GM12878 (cell line): ENCODE measurements around the gene CAVIN1. TPM values are rescaled to one million over a fixed set of nuclear protein-coding genes. Genes with fewer than 3 reads are reported as not detected.

ENCODE experiments used
- ATAC-seq: fragments of 200-7000 bp; cut with Tn5 transposase; 3 replicates; pipeline ENCODE4 v1.9.1; 2020; ENCODE audit warnings: mild to moderate bottlenecking, moderate library complexity
- BruUV-seq: library from RNA; stranded (reverse); fragments of 400-500 nt; replicated peaks from 2 replicates; lab custom pipeline; 2021; lab: Mats Ljungman, UMichigan
- CTCF ChIA-PET: fragments of 300-600 bp; sonication (Branson Sonifier 250); formaldehyde crosslinking; extraction: SDS; loops from one replicate; lab custom pipeline; 2021; ENCODE audit warnings: inconsistent platforms; lab: Yijun Ruan, JAX
- POLR2A ChIA-PET: fragments of 350-600 bp; formaldehyde crosslinking; extraction: SDS; loops from one replicate; lab custom pipeline; 2021; ENCODE audit warnings: inconsistent platforms; lab: Charles Lee
- RAD21 ChIA-PET: fragments of 300-600 bp; sonication (Branson Sonifier 250); formaldehyde crosslinking; loops from one replicate; lab custom pipeline; 2023; ENCODE audit warnings: antibody characterized with exemption; ENCODE audit not compliant: unreplicated experiment; lab: Charles Lee
- SMC1A ChIA-PET: fragments of 300-600 bp; sonication (Branson Sonifier 250); formaldehyde crosslinking; loops from one replicate; lab custom pipeline; 2023; ENCODE audit not compliant: unreplicated experiment, uncharacterized antibody; lab: Charles Lee
- DNase-seq: peaks from one replicate; pipeline ENCODE4 v3.0.0-alpha.2; 2011; ENCODE audit warnings: low read depth, low spot score
- FAIRE-seq: peaks from 3 replicates; lab custom pipeline; 2011; peaks lifted over from hg19 to GRCh38; lab: Jason Lieb, UNC
- H2AFZ ChIP-seq: 2 replicates; pipeline ENCODE4 v1.6.0; 2011; ENCODE audit warnings: low read depth, low read length, control low read depth; ENCODE audit not compliant: control insufficient read depth
- H3K27ac ChIP-seq: 2 replicates; pipeline ENCODE4 v1.5.1; 2011; ENCODE audit warnings: control low read depth; ENCODE audit not compliant: control insufficient read depth, insufficient read depth
- H3K27me3 ChIP-seq, 2 experiments: replicated peaks in 1 of 2; 2 replicates each; pipeline versions ENCODE4 v1.6.0 to v1.6.1; 2011; ENCODE audit warnings: low read length in 1 of 2; ENCODE audit not compliant: control insufficient read depth in 2 of 2, insufficient read depth in 2 of 2
- H3K36me3 ChIP-seq, 2 experiments: 2 replicates each; pipeline ENCODE4 v1.5.1; 2011; ENCODE audit warnings: low read length in 1 of 2; ENCODE audit not compliant: control insufficient read depth in 2 of 2, insufficient read depth in 2 of 2
- H3K4me1 ChIP-seq: 2 replicates; pipeline ENCODE4 v1.6.1; 2011; ENCODE audit warnings: mild to moderate bottlenecking, low read length, moderate library complexity, mixed read lengths; ENCODE audit not compliant: control insufficient read depth, insufficient read depth
- H3K4me2 ChIP-seq: 2 replicates; pipeline ENCODE4 v1.6.0; 2011; ENCODE audit warnings: control low read depth; ENCODE audit not compliant: control insufficient read depth, insufficient read depth
- H3K4me3 ChIP-seq: fragments of 200-600 bp; sonication (generic); 2 replicates; pipeline ENCODE4 v1.5.1; 2016
- H3K79me2 ChIP-seq: 2 replicates; pipeline ENCODE4 v1.6.0; 2011; ENCODE audit warnings: low read length; ENCODE audit not compliant: control insufficient read depth, insufficient read depth
- H3K9ac ChIP-seq: 2 replicates; pipeline ENCODE4 v1.8.0; 2011; ENCODE audit warnings: low read length, control low read depth, mixed read lengths; ENCODE audit not compliant: control insufficient read depth, insufficient read depth
- H3K9me3 ChIP-seq: replicated peaks from 3 replicates; pipeline ENCODE4 v1.5.1; 2011; ENCODE audit warnings: mild to moderate bottlenecking, low read length; ENCODE audit not compliant: control insufficient read depth, insufficient read depth
- H4K20me1 ChIP-seq: 2 replicates; pipeline ENCODE4 v1.6.0; 2011; ENCODE audit not compliant: control insufficient read depth, insufficient read depth
- ATF7 ChIP-seq: fragments of 450-650 bp; IDR thresholded peaks from 2 replicates; pipeline ENCODE4 v1.6.1; 2016; ENCODE audit warnings: low read depth, mild to moderate bottlenecking
- BRCA1 ChIP-seq: IDR thresholded peaks from 2 replicates; pipeline ENCODE4 v1.6.1; 2011; ENCODE audit warnings: low read depth, low read length, improper control_type of control experiment
- CHD4 ChIP-seq: fragments of 200-600 bp; sonication (generic); IDR thresholded peaks from 2 replicates; pipeline ENCODE4 v1.6.1; 2016; ENCODE audit warnings: mild to moderate bottlenecking
- GATAD2B ChIP-seq: fragments of 450-650 bp; conservative IDR thresholded peaks from 2 replicates; pipeline ENCODE4 v1.6.1; 2017; ENCODE audit warnings: low read depth, mild to moderate bottlenecking, moderate library complexity
- HSF1 ChIP-seq: fragments of 150-350 bp; IDR thresholded peaks from 2 replicates; pipeline ENCODE4 v1.6.1; 2014; ENCODE audit warnings: mild to moderate bottlenecking, low read depth, low read length
- IKZF2 ChIP-seq, 2 experiments: fragments of 450-650 bp; IDR thresholded peaks; 2 replicates each; pipeline ENCODE4 v1.6.1; 2017; ENCODE audit warnings: mild to moderate bottlenecking in 2 of 2, moderate library complexity in 2 of 2
- IRF4 ChIP-seq: IDR thresholded peaks from 2 replicates; pipeline ENCODE4 v1.6.1; 2011; ENCODE audit warnings: low read depth, low read length
- KDM1A ChIP-seq: fragments of 200-600 bp; sonication (generic); IDR thresholded peaks from 2 replicates; pipeline ENCODE4 v1.6.1; 2016; ENCODE audit warnings: borderline replicate concordance
- MAX ChIP-seq: IDR thresholded peaks from 2 replicates; pipeline ENCODE4 v1.6.1; 2012; ENCODE audit warnings: low read depth, low read length, improper control_type of control experiment
- MYC ChIP-seq: IDR thresholded peaks from 2 replicates; pipeline ENCODE4 v1.6.1; 2011; ENCODE audit warnings: mild to moderate bottlenecking, low read length, moderate library complexity, inconsistent platforms; ENCODE audit not compliant: insufficient read depth, insufficient replicate concordance, insufficient read length, severe bottlenecking
- NFIC ChIP-seq: IDR thresholded peaks from 2 replicates; pipeline ENCODE4 v1.6.1; 2012; ENCODE audit warnings: low read depth, mild to moderate bottlenecking, inconsistent platforms, low read length, moderate library complexity
- NR2C2 ChIP-seq: IDR thresholded peaks from 2 replicates; pipeline ENCODE4 v1.6.1; 2011; ENCODE audit warnings: borderline replicate concordance, low read depth; ENCODE audit not compliant: control insufficient read depth, insufficient read length
- RAD21 ChIP-seq: IDR thresholded peaks from 2 replicates; pipeline ENCODE4 v1.6.1; 2011; ENCODE audit warnings: mild to moderate bottlenecking, low read depth, low read length, moderate library complexity; ENCODE audit not compliant: insufficient read depth
- SIX5 ChIP-seq: IDR thresholded peaks from 2 replicates; pipeline ENCODE4 v1.6.1; 2011; ENCODE audit warnings: mild to moderate bottlenecking, low read depth, low read length, moderate library complexity; ENCODE audit not compliant: severe bottlenecking
- SP1 ChIP-seq: IDR thresholded peaks from one replicate; pipeline ENCODE4 v1.6.1; 2011; ENCODE audit warnings: low read depth, low read length
- STAT3 ChIP-seq: IDR thresholded peaks from 2 replicates; pipeline ENCODE4 v1.6.1; 2011; ENCODE audit warnings: low read depth, low read length, improper control_type of control experiment
- TCF12 ChIP-seq: IDR thresholded peaks from 2 replicates; pipeline ENCODE4 v1.6.1; 2011; ENCODE audit warnings: low read depth, mild to moderate bottlenecking, low read length
- ZBTB11 ChIP-seq: fragments of 450-650 bp; formaldehyde crosslinking; IDR thresholded peaks from 2 replicates; pipeline ENCODE4 v1.5.0; 2022; ENCODE audit warnings: mild to moderate bottlenecking, missing genetic modification characterization
- WGBS: methylation state at CpG from one replicate; pipeline ENCODE4 v1.1.6; 2016; ENCODE audit warnings: low lambda C conversion rate; ENCODE audit not compliant: insufficient replicate concordance, insufficient coverage; ENCODE audit errors: missing lambda C conversion rate; 5-methylcytosine and 5-hydroxymethylcytosine counted together
- in situ Hi-C: fragments of 300-500 bp; cut with MboI; formaldehyde crosslinking; loops from 9 replicates; pipeline ENCODE4 v1.14.3; 2018; ENCODE audit warnings: mixed read lengths
- intact Hi-C: fragments of 100-400 bp; cut with micrococcal nuclease; formaldehyde crosslinking; loops from one replicate; pipeline ENCODE4 v1.14.2; 2022; ENCODE audit not compliant: unreplicated experiment
- polyA plus RNA-seq, 11 experiments: library from polyadenylated mRNA; depleted of rRNA in 4 of 11; unstranded in 6 of 11; stranded (reverse) in 5 of 11; fragments of >200 nt; fragmentation: Nextera tagmentation in 4 of 11; fragmentation: Illumina TruSeq in 1 of 11; extraction: Ambion mirVana in 4 of 11; extraction: Trizol in 1 of 11; gene quantifications; 1 replicate in 1 of 11; 2 replicates in 10 of 11; pipeline versions ENCODE4 v1.2.1 to v1.2.3, GENCODE V29; 2011 to 2016; ENCODE audit warnings: inconsistent platforms in 2 of 11, missing spikeins in 2 of 11, low read depth in 1 of 11
- total RNA-seq, 4 experiments: library from RNA; depleted of rRNA in 3 of 4; stranded (reverse); fragments of >200 nt in 3 of 4; fragmentation: Illumina TruSeq in 1 of 4; extraction: Trizol in 1 of 4; gene quantifications; 2 replicates each; pipeline versions ENCODE4 v1.2.1 to v1.2.3, GENCODE V29; 2013 to 2021

CAVIN1 gene
- total and polyA plus RNA-seq, 10 of the 15 experiments (the other 5 are each of a cell fraction or from before 2014, with no cell fraction given): 0.03 to 1.1 (median 0.37) TPM

- ChIA-PET SMC1A (interaction anchor here (0.6 to 2.6 kb wide), 11 partner anchors 13 to 208 kb away, joined by 3 to 17 read pairs (median 4); no protein-coding TSS in a partner anchor), RAD21 (interaction anchor here (0.5 to 2.4 kb wide), 4 partner anchors 12 to 68 kb away, joined by 3 to 13 read pairs (median 4); partner anchors contain the start of gene STAT3), POLR2A (interaction anchor here (0.6 to 1.8 kb wide), 8 partner anchors 8 to 166 kb away, joined by 3 to 9 read pairs (median 4); partner anchors contain the start of genes NAGLU and STAT3), CTCF (interaction anchor here (0.7 to 2.1 kb wide), 10 partner anchors 8 to 71 kb away, joined by 3 to 21 read pairs (median 4); no protein-coding TSS in a partner anchor)
- H3K27me3 ChIP-seq: no peaks in the 10 kb centered on the region
- ATAC-seq: peak; percentile 21
- peak overlapping the region; percentile 64 for H3K27ac ChIP-seq
- DNase-seq: peak; percentile 57
- in situ Hi-C loops: no loop called here
- H3K4me1 ChIP-seq: peaks cover 27% of the 10 kb centered on the region
- peak; percentile 94 for FAIRE-seq
- no TSS peak for BruUV-seq
- H3K79me2 ChIP-seq: peaks cover 20% of the 10 kb centered on the region
- no peaks in the 10 kb centered on the region for H3K9me3 ChIP-seq
- H3K36me3 ChIP-seq: no peaks in the 10 kb centered on the region
- peak overlapping the region; percentile 28; the same call in 1 of the 2 replicates for H3K9ac ChIP-seq
- H4K20me1 ChIP-seq: no peaks in the 10 kb centered on the region
- intact Hi-C loops: no loop called here
- H2AFZ ChIP-seq: no peak overlapping the region
- H3K4me2 ChIP-seq: peak overlapping the region; percentile 92
- H3K4me3 ChIP-seq: peak overlapping the region; percentile 53
- WGBS: 37% methylated on average over 5 of the region's 5 CpGs
- TF ChIP-seq KDM1A (no peak), NR2C2 (no peak), HSF1 (no peak), BRCA1 (no peak), RAD21 (no peak), GATAD2B (no peak), IRF4 (no peak), SIX5 (no peak), SP1 (no peak), TCF12 (no peak), NFIC (peak; percentile 75), CHD4 (no peak), STAT3 (no peak), ZBTB11 (CRISPR knock-in tag) (no peak), MAX (no peak), ATF7 (peak; percentile 46), MYC (no peak), IKZF2 (IDR thresholded peaks at IDR 0.05) (peak; percentile 88 to 91)
Observed at GRCh38 chr17:42456223-42457106, 33.4 kb upstream of the CAVIN1 start.
